Sigmoid colon (tissue), 4 donors: ENCODE measurements around the gene PPAT.

ENCODE experiments used
- EP300 ChIP-seq, 4 donors: sonication (generic); formaldehyde crosslinking; IDR thresholded peaks; one replicate each; pipeline ENCODE4 v1.6.1; 2017; ENCODE audit warnings: antibody characterized with exemption in 4 of 4
- POLR2A ChIP-seq, 2 donors: fragments of 450-650 bp; IDR thresholded peaks; one replicate each; pipeline ENCODE4 v1.6.1; 2016; ENCODE audit warnings: antibody characterized with exemption in 2 of 2, mild to moderate bottlenecking in 2 of 2, moderate library complexity in 2 of 2
- POLR2AphosphoS5 ChIP-seq, 4 donors: sonication (generic); formaldehyde crosslinking; IDR thresholded peaks; one replicate each; pipeline ENCODE4 v1.6.1; 2017; ENCODE audit warnings: antibody characterized with exemption in 4 of 4
- TF ChIP-seq, protein P1 (sequence below), 4 experiments: fragments of 450-650 bp in 3 of 4; fragments of 200-600 bp in 1 of 4; IDR thresholded peaks; one replicate each; pipeline ENCODE4 v1.5.1; 2016 to 2019; ENCODE audit warnings: antibody characterized with exemption in 4 of 4, mild to moderate bottlenecking in 3 of 4, moderate library complexity in 2 of 4

DNA sequence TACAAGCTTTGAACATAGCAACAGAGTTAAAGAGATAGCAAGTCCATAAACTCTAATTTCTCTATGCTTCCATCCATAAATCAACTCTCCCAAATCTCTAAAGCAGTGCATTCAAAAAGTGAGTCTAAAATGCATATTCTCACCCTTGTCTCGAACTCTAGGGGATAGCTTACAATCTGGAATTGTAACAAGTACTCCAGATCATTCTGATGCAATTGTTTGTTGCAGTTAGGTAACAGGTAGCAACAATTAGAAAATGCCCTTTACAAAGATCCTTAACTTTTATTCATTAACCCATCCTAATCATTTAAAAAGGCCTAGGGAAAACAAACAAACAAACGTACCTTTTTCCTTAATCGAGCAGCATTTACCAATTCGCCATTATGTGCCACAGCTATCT, 29.3 kb downstream of the PPAT start:
- TF ChIP-seq, protein P1, sequence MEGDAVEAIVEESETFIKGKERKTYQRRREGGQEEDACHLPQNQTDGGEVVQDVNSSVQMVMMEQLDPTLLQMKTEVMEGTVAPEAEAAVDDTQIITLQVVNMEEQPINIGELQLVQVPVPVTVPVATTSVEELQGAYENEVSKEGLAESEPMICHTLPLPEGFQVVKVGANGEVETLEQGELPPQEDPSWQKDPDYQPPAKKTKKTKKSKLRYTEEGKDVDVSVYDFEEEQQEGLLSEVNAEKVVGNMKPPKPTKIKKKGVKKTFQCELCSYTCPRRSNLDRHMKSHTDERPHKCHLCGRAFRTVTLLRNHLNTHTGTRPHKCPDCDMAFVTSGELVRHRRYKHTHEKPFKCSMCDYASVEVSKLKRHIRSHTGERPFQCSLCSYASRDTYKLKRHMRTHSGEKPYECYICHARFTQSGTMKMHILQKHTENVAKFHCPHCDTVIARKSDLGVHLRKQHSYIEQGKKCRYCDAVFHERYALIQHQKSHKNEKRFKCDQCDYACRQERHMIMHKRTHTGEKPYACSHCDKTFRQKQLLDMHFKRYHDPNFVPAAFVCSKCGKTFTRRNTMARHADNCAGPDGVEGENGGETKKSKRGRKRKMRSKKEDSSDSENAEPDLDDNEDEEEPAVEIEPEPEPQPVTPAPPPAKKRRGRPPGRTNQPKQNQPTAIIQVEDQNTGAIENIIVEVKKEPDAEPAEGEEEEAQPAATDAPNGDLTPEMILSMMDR (IDR thresholded peaks at IDR 0.05) = no peak
- TF ChIP-seq POLR2A (IDR thresholded peaks at IDR 0.05) (no peak), POLR2AphosphoS5 (IDR thresholded peaks at IDR 0.05) (no peak), EP300 (IDR thresholded peaks at IDR 0.05) (no peak)
